GM19372 (cell line): ENCODE results near the gene SKIDA1.
A peak's percentile ranks its signal among the peaks of the same experiment; 100 is the strongest.

Source experiments
- ATAC-seq: cut with Tn5 transposase; IDR thresholded peaks from one replicate; pipeline ENCODE4 v1.9.1; 2021; ENCODE audit warnings: mild to moderate bottlenecking, low read depth, moderate library complexity; ENCODE audit not compliant: unreplicated experiment

Gene SKIDA1

GRCh38 chr10:21517134-21518031, 8.1 kb downstream of the SKIDA1 start:
- ATAC-seq: peak; percentile 44

GRCh38 chr10:21516242-21517131, 9.0 kb downstream of the SKIDA1 start:
- ATAC-seq: peak; percentile 63

GRCh38 chr10:21515361-21516241, 9.9 kb downstream of the SKIDA1 start:
- ATAC-seq: no peak

GRCh38 chr10:21514818-21515351, 10.6 kb downstream of the SKIDA1 start:
- ATAC-seq: no peak

GRCh38 chr10:21514129-21514817, 11.2 kb downstream of the SKIDA1 start:
- no peak for ATAC-seq

GRCh38 chr10:21513405-21513788, 12.1 kb downstream of the SKIDA1 start:
- no peak for ATAC-seq

GRCh38 chr10:21512573-21513404, 12.7 kb downstream of the SKIDA1 start:
- no peak for ATAC-seq

GRCh38 chr10:21511946-21512572, 13.4 kb downstream of the SKIDA1 start:
- ATAC-seq: no peak

GRCh38 chr10:21511095-21511570, 14.3 kb downstream of the SKIDA1 start:
- no peak for ATAC-seq

GRCh38 chr10:21510241-21511094, 15.0 kb downstream of the SKIDA1 start:
- ATAC-seq: no peak

- ATAC-seq: no peak
Observed at GRCh38 chr10:21509341-21510240, 15.9 kb downstream of the SKIDA1 start.

GRCh38 chr10:21508706-21509331, 16.7 kb downstream of the SKIDA1 start:
- ATAC-seq: no peak

- no peak for ATAC-seq
Observed at GRCh38 chr10:21507150-21507549, 18.3 kb downstream of the SKIDA1 start.

- no peak for ATAC-seq
Observed at GRCh38 chr10:21506351-21506750, 19.1 kb downstream of the SKIDA1 start.

GRCh38 chr10:21505711-21506278, 19.7 kb downstream of the SKIDA1 start:
- no peak for ATAC-seq
